ENCODE measurements around the gene ZFAND5.

The ZFAND5 gene

DNA sequence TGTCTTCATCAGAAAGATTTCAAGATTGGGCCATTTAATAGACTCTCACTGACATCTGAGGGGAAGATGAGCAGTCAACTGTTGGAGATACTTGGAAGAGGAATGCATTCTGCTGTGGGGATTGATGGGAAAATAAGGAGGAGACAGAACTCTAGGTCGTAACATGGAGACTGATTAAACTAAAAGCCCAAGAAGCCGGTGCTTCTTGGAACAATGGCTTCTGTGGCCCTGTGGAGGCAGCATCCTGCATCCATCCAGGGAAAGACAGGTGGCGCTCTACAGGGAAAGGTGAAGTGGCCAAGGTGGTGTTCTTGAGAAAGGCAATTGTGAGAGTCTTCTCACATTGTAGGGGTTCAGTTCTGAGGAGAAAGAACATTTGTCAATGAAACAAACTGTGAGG, 31.3 kb downstream of the ZFAND5 start:
- 91% methylated on average over 3 of the region's 3 CpGs for WGBS
- H3K9ac ChIP-seq (ENCODE audit: low read length), result no peak overlapping the region
- H2BK5ac ChIP-seq (ENCODE audit: low read depth, low read length, poor library complexity, severe bottlenecking), result no peak overlapping the region
- H3K27me3 ChIP-seq (ENCODE audit: control insufficient read depth in 1 of 2, insufficient read depth in 1 of 2, low read length in 2 of 2), result no peaks in the 10 kb centered on the region
- no peak overlapping the region for H4K91ac ChIP-seq (ENCODE audit: low read length)
- H2AK5ac ChIP-seq (ENCODE audit: low read length, severe bottlenecking), result no peak overlapping the region
- no peaks in the 10 kb centered on the region for H3K9me3 ChIP-seq (ENCODE audit: control insufficient read depth, low read length)
- no peak for DNase-seq
- no peak overlapping the region for H2AFZ ChIP-seq (ENCODE audit: low read depth, low read length)
- H3K14ac ChIP-seq (ENCODE audit: low read length in 2 of 2), result no peak overlapping the region
- H4K8ac ChIP-seq (ENCODE audit: low read length), result no peak overlapping the region
- H3K79me1 ChIP-seq (replicated peaks; ENCODE audit: low read length, poor library complexity, severe bottlenecking), result no peaks in the 10 kb centered on the region
- no peak overlapping the region for H3K4me2 ChIP-seq (ENCODE audit: low read length, poor library complexity, severe bottlenecking)
- no peak overlapping the region for H3K18ac ChIP-seq (ENCODE audit: low read depth in 1 of 2, low read length in 2 of 2)
- no peak overlapping the region for H2BK15ac ChIP-seq (ENCODE audit: low read depth, poor library complexity, severe bottlenecking)
- H2BK120ac ChIP-seq (ENCODE audit: low read depth, low read length), result no peak overlapping the region
- H2BK12ac ChIP-seq (ENCODE audit: low read length in 2 of 2), result no peak overlapping the region
- no peak overlapping the region for H3K4ac ChIP-seq (ENCODE audit: low read depth in 1 of 2, low read length in 2 of 2)
- no peak overlapping the region for H3K27ac ChIP-seq (ENCODE audit: low read length, poor library complexity, severe bottlenecking)
- no peaks in the 10 kb centered on the region for H3K4me1 ChIP-seq (ENCODE audit: control insufficient read depth, insufficient read depth, low read depth, low read length)
- H3K23ac ChIP-seq (ENCODE audit: low read length in 2 of 2), result no peak overlapping the region
- H3K4me3 ChIP-seq (ENCODE audit: insufficient read depth in 1 of 2, low read depth in 1 of 2, low read length in 2 of 2), result no peak overlapping the region
- H3K36me3 ChIP-seq (ENCODE audit: control insufficient read depth in 1 of 2, insufficient read depth in 2 of 2, low read depth in 1 of 2, low read length in 2 of 2), result no peaks in the 10 kb centered on the region

GRCh38 chr9:72333197-72333596, 31.8 kb downstream of the ZFAND5 start:
- H3K4me2 ChIP-seq (ENCODE audit: low read length, poor library complexity, severe bottlenecking), result no peak overlapping the region
- H3K79me1 ChIP-seq (replicated peaks; ENCODE audit: low read length, poor library complexity, severe bottlenecking), result no peaks in the 10 kb centered on the region
- H2AFZ ChIP-seq (ENCODE audit: low read depth, low read length), result no peak overlapping the region
- H2BK120ac ChIP-seq (ENCODE audit: low read depth, low read length), result no peak overlapping the region
- H2BK15ac ChIP-seq (ENCODE audit: low read depth, poor library complexity, severe bottlenecking), result no peak overlapping the region
- H4K91ac ChIP-seq (ENCODE audit: low read length), result no peak overlapping the region
- no peak overlapping the region for H2AK5ac ChIP-seq (ENCODE audit: low read length, severe bottlenecking)
- no peak overlapping the region for H3K14ac ChIP-seq (ENCODE audit: low read length in 2 of 2)
- H3K4ac ChIP-seq (ENCODE audit: low read depth in 1 of 2, low read length in 2 of 2), result no peak overlapping the region
- H3K9me3 ChIP-seq (ENCODE audit: control insufficient read depth, low read length), result no peaks in the 10 kb centered on the region
- no peaks in the 10 kb centered on the region for H3K4me1 ChIP-seq (ENCODE audit: control insufficient read depth, insufficient read depth, low read depth, low read length)
- WGBS, result 81% methylated on average over 2 of the region's 3 CpGs
- H3K36me3 ChIP-seq (ENCODE audit: control insufficient read depth in 1 of 2, insufficient read depth in 2 of 2, low read depth in 1 of 2, low read length in 2 of 2), result no peaks in the 10 kb centered on the region
- no peak overlapping the region for H2BK5ac ChIP-seq (ENCODE audit: low read depth, low read length, poor library complexity, severe bottlenecking)
- no peak overlapping the region for H3K18ac ChIP-seq (ENCODE audit: low read depth in 1 of 2, low read length in 2 of 2)
- no peak overlapping the region for H4K8ac ChIP-seq (ENCODE audit: low read length)
- no peak for DNase-seq
- no peak overlapping the region for H3K23ac ChIP-seq (ENCODE audit: low read length in 2 of 2)
- H3K27me3 ChIP-seq (ENCODE audit: control insufficient read depth in 1 of 2, insufficient read depth in 1 of 2, low read length in 2 of 2), result no peaks in the 10 kb centered on the region
- no peak overlapping the region for H3K4me3 ChIP-seq (ENCODE audit: insufficient read depth in 1 of 2, low read depth in 1 of 2, low read length in 2 of 2)
- H3K27ac ChIP-seq (ENCODE audit: low read length, poor library complexity, severe bottlenecking), result no peak overlapping the region
- no peak overlapping the region for H3K9ac ChIP-seq (ENCODE audit: low read length)
- H2BK12ac ChIP-seq (ENCODE audit: low read length in 2 of 2), result no peak overlapping the region

GRCh38 chr9:72332351-72332750, 32.7 kb downstream of the ZFAND5 start:
- no peak overlapping the region for H4K8ac ChIP-seq (ENCODE audit: low read length)
- H2BK120ac ChIP-seq (ENCODE audit: low read depth, low read length), result no peak overlapping the region
- no peak overlapping the region for H2AK5ac ChIP-seq (ENCODE audit: low read length, severe bottlenecking)
- H3K9me3 ChIP-seq (ENCODE audit: control insufficient read depth, low read length), result no peaks in the 10 kb centered on the region
- H4K91ac ChIP-seq (ENCODE audit: low read length), result no peak overlapping the region
- H3K4ac ChIP-seq (ENCODE audit: low read depth in 1 of 2, low read length in 2 of 2), result no peak overlapping the region
- H2BK5ac ChIP-seq (ENCODE audit: low read depth, low read length, poor library complexity, severe bottlenecking), result no peak overlapping the region
- no peak overlapping the region for H3K14ac ChIP-seq (ENCODE audit: low read length in 2 of 2)
- no peaks in the 10 kb centered on the region for H3K36me3 ChIP-seq (ENCODE audit: control insufficient read depth in 1 of 2, insufficient read depth in 2 of 2, low read depth in 1 of 2, low read length in 2 of 2)
- no peak overlapping the region for H3K23ac ChIP-seq (ENCODE audit: low read length in 2 of 2)
- no peak overlapping the region for H3K27ac ChIP-seq (ENCODE audit: low read length, poor library complexity, severe bottlenecking)
- H3K18ac ChIP-seq (ENCODE audit: low read depth in 1 of 2, low read length in 2 of 2), result no peak overlapping the region
- no peak overlapping the region for H2AFZ ChIP-seq (ENCODE audit: low read depth, low read length)
- H3K79me1 ChIP-seq (replicated peaks; ENCODE audit: low read length, poor library complexity, severe bottlenecking), result no peaks in the 10 kb centered on the region
- no peak overlapping the region for H3K4me3 ChIP-seq (ENCODE audit: insufficient read depth in 1 of 2, low read depth in 1 of 2, low read length in 2 of 2)
- no peak for DNase-seq
- no peaks in the 10 kb centered on the region for H3K27me3 ChIP-seq (ENCODE audit: control insufficient read depth in 1 of 2, insufficient read depth in 1 of 2, low read length in 2 of 2)
- no peak overlapping the region for H2BK12ac ChIP-seq (ENCODE audit: low read length in 2 of 2)
- no peak overlapping the region for H2BK15ac ChIP-seq (ENCODE audit: low read depth, poor library complexity, severe bottlenecking)
- H3K4me1 ChIP-seq (ENCODE audit: control insufficient read depth, insufficient read depth, low read depth, low read length), result no peaks in the 10 kb centered on the region
- WGBS, result 83% methylated on average over 4 of the region's 4 CpGs
- no peak overlapping the region for H3K4me2 ChIP-seq (ENCODE audit: low read length, poor library complexity, severe bottlenecking)
- no peak overlapping the region for H3K9ac ChIP-seq (ENCODE audit: low read length)

GRCh38 chr9:72327631-72328030, 37.4 kb downstream of the ZFAND5 start:
- Histone ChIP-seq H2BK15ac (ENCODE audit: low read depth, poor library complexity, severe bottlenecking) (no peak overlapping the region), H2BK120ac (ENCODE audit: low read depth, low read length) (no peak overlapping the region), H2BK12ac (ENCODE audit: low read length in 2 of 2) (no peak overlapping the region), H3K4me2 (ENCODE audit: low read length, poor library complexity, severe bottlenecking) (no peak overlapping the region), H4K91ac (ENCODE audit: low read length) (no peak overlapping the region), H3K18ac (ENCODE audit: low read depth in 1 of 2, low read length in 2 of 2) (no peak overlapping the region), H2AFZ (ENCODE audit: low read depth, low read length) (no peak overlapping the region), H3K4me3 (ENCODE audit: insufficient read depth in 1 of 2, low read depth in 1 of 2, low read length in 2 of 2) (no peak overlapping the region), H3K79me1 (replicated peaks; ENCODE audit: low read length, poor library complexity, severe bottlenecking) (no peaks in the 10 kb centered on the region), H3K9ac (ENCODE audit: low read length) (no peak overlapping the region), H2AK5ac (ENCODE audit: low read length, severe bottlenecking) (peak overlapping the region; percentile 26), H2BK5ac (ENCODE audit: low read depth, low read length, poor library complexity, severe bottlenecking) (no peak overlapping the region), H3K23ac (ENCODE audit: low read length in 2 of 2) (no peak overlapping the region), H3K4me1 (ENCODE audit: control insufficient read depth, insufficient read depth, low read depth, low read length) (peaks cover 2% of the 10 kb centered on the region), H3K4ac (ENCODE audit: low read depth in 1 of 2, low read length in 2 of 2) (no peak overlapping the region), H3K9me3 (ENCODE audit: control insufficient read depth, low read length) (no peaks in the 10 kb centered on the region), H3K36me3 (ENCODE audit: control insufficient read depth in 1 of 2, insufficient read depth in 2 of 2, low read depth in 1 of 2, low read length in 2 of 2) (no peaks in the 10 kb centered on the region), H3K27me3 (ENCODE audit: control insufficient read depth in 1 of 2, insufficient read depth in 1 of 2, low read length in 2 of 2) (no peaks in the 10 kb centered on the region), H4K8ac (ENCODE audit: low read length) (no peak overlapping the region), H3K27ac (ENCODE audit: low read length, poor library complexity, severe bottlenecking) (no peak overlapping the region), H3K14ac (ENCODE audit: low read length in 2 of 2) (no peak overlapping the region)
- 91% methylated on average over 8 of the region's 10 CpGs for WGBS
- DNase-seq, result no peak
